ENCODE results near the gene PID1.

DNA sequence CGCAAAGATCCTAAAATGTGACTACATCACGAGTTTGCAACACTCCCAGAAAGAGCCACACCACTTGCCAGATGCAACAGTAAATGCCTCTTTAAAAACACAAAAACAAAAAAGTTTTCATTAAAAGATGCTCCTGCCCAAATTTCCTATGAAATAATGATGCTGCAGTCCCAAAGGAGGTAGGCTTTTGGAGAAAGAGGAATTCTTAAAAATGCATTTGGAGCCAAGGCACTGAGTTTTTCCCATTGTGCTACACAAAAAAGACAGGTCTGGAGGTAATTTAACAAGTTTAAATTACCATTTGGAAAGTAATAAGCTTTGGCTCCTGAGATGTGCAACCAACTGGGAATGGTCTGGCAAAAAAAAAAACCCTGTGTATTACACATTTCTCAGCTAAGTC lies 145.0 kb downstream of the PID1 start:
- TF ChIP-seq ZNF274 (IDR thresholded peaks at IDR 0.05; ENCODE audit: low read depth, low read length) = no peak
- no peak for TF ChIP-seq YY1 (IDR thresholded peaks at IDR 0.05; ENCODE audit: insufficient read depth, insufficient read length)
